Liver (tissue), 9 donors: ENCODE results near the gene SYCP2L. TPM values are rescaled to one million over a fixed set of nuclear protein-coding genes. Genes with fewer than 3 reads are reported as not detected.

Experiments used
- DNase-seq: peaks from one replicate; pipeline ENCODE4 v3.0.0-alpha.2; 2017; ENCODE audit warnings: low spot score
- H3K27ac ChIP-seq, 2 donors: one replicate each; pipeline ENCODE4 v1.7.0; 2013; ENCODE audit warnings: inconsistent platforms in 2 of 2, low read length in 2 of 2, control low read depth in 1 of 2, low read depth in 1 of 2, mild to moderate bottlenecking in 1 of 2
- H3K27me3 ChIP-seq, 4 donors: one replicate each; pipeline versions ENCODE4 v1.6.1 to v1.7.0; 2013; ENCODE audit warnings: low read length in 3 of 4, inconsistent platforms in 1 of 4, mild to moderate bottlenecking in 1 of 4, moderate library complexity in 1 of 4; ENCODE audit not compliant: control insufficient read depth in 4 of 4, insufficient read depth in 4 of 4
- H3K36me3 ChIP-seq, 4 donors: one replicate each; pipeline versions ENCODE4 v1.6.1 to v1.7.0; 2013; ENCODE audit warnings: low read length in 3 of 4, mild to moderate bottlenecking in 3 of 4, low read depth in 1 of 4, moderate library complexity in 1 of 4; ENCODE audit not compliant: control insufficient read depth in 4 of 4, insufficient read depth in 3 of 4
- H3K4me1 ChIP-seq, 4 donors: one replicate each; pipeline versions ENCODE4 v1.6.1 to v1.7.0; 2013; ENCODE audit warnings: low read length in 3 of 4, mild to moderate bottlenecking in 3 of 4, moderate library complexity in 1 of 4; ENCODE audit not compliant: control insufficient read depth in 4 of 4, insufficient read depth in 4 of 4
- H3K4me3 ChIP-seq, 3 donors: one replicate each; pipeline versions ENCODE4 v1.6.1 to v1.7.0; 2013; ENCODE audit warnings: low read length in 3 of 3, control low read depth in 1 of 3, low read depth in 1 of 3, mild to moderate bottlenecking in 1 of 3
- H3K9ac ChIP-seq, 2 donors: one replicate each; pipeline ENCODE4 v1.7.0; 2013; ENCODE audit warnings: low read length in 2 of 2, mild to moderate bottlenecking in 2 of 2, moderate library complexity in 2 of 2, control low read depth in 1 of 2, low read depth in 1 of 2
- H3K9me3 ChIP-seq, 4 donors: one replicate each; pipeline versions ENCODE4 v1.6.1 to v1.7.0; 2013; ENCODE audit warnings: low read length in 3 of 4; ENCODE audit not compliant: control insufficient read depth in 4 of 4
- EGR1 ChIP-seq, 2 donors: IDR thresholded peaks; 2 replicates each; pipeline ENCODE4 v1.6.1; 2016 to 2018; ENCODE audit warnings: antibody characterized with exemption in 2 of 2, low read depth in 2 of 2
- FOXA1 ChIP-seq: IDR thresholded peaks from 2 replicates; pipeline ENCODE4 v1.6.1; 2016; ENCODE audit warnings: antibody characterized with exemption
- FOXA2 ChIP-seq: IDR thresholded peaks from 2 replicates; pipeline ENCODE4 v1.6.1; 2016; ENCODE audit warnings: antibody characterized with exemption
- GABPA ChIP-seq, 2 donors: IDR thresholded peaks in 1 of 2; conservative IDR thresholded peaks in 1 of 2; 2 replicates each; pipeline ENCODE4 v1.6.1; 2016; ENCODE audit warnings: antibody characterized with exemption in 2 of 2, mild to moderate bottlenecking in 1 of 2, moderate library complexity in 1 of 2
- HNF4A ChIP-seq, 2 donors: conservative IDR thresholded peaks; 2 replicates each; pipeline ENCODE4 v1.6.1; 2016; ENCODE audit warnings: antibody characterized with exemption in 2 of 2, mild to moderate bottlenecking in 2 of 2
- HNF4G ChIP-seq: IDR thresholded peaks from 2 replicates; pipeline ENCODE4 v1.6.1; 2016; ENCODE audit warnings: antibody characterized with exemption
- JUND ChIP-seq, 2 donors: IDR thresholded peaks; 2 replicates each; pipeline ENCODE4 v1.6.1; 2016; ENCODE audit warnings: antibody characterized with exemption in 2 of 2
- NR2F2 ChIP-seq: IDR thresholded peaks from 2 replicates; pipeline ENCODE4 v1.6.1; 2016; ENCODE audit warnings: antibody characterized with exemption
- RAD21 ChIP-seq, 2 donors: IDR thresholded peaks; 2 replicates each; pipeline ENCODE4 v1.6.1; 2016; ENCODE audit warnings: antibody characterized with exemption in 2 of 2, mild to moderate bottlenecking in 2 of 2
- RXRA ChIP-seq, 2 donors: IDR thresholded peaks; 2 replicates each; pipeline ENCODE4 v1.6.1; 2017 to 2018; ENCODE audit warnings: antibody characterized with exemption in 2 of 2, mild to moderate bottlenecking in 1 of 2
- SP1 ChIP-seq: IDR thresholded peaks from 2 replicates; pipeline ENCODE4 v1.6.1; 2018; ENCODE audit warnings: antibody characterized with exemption, mild to moderate bottlenecking
- TAF1 ChIP-seq: conservative IDR thresholded peaks from 2 replicates; pipeline ENCODE4 v1.6.1; 2016; ENCODE audit warnings: antibody characterized with exemption, mild to moderate bottlenecking
- WGBS: extraction: QIAGEN DNeasy Blood & Tissue Kit; methylation state at CpG from one replicate; pipeline ENCODE4 v1.1.7; 2013; 5-methylcytosine and 5-hydroxymethylcytosine counted together
- polyA plus RNA-seq, 2 donors: library from polyadenylated mRNA; stranded (reverse) in 1 of 2; unstranded in 1 of 2; fragments of 200-250 nt in 1 of 2; fragments of >200 nt in 1 of 2; fragmentation: Nextera tagmentation in 1 of 2; extraction: Ambion mirVana in 1 of 2; gene quantifications; one replicate each; pipeline versions ENCODE4 v1.2.1 to v1.2.3, GENCODE V29; 2013 to 2015
- total RNA-seq, 2 donors: library from RNA; depleted of rRNA; stranded (reverse); fragments of >200 nt; gene quantifications; one replicate each; pipeline ENCODE4 v1.2.3, GENCODE V29; 2014
- TF ChIP-seq, protein P1 (sequence below): IDR thresholded peaks from 2 replicates; pipeline ENCODE4 v1.6.1; 2016; ENCODE audit warnings: antibody characterized with exemption
- TF ChIP-seq, protein P2 (sequence below): IDR thresholded peaks from 2 replicates; pipeline ENCODE4 v1.6.1; 2016; ENCODE audit warnings: antibody characterized with exemption
- TF ChIP-seq, protein P3 (sequence below): fragments of 150-350 bp; IDR thresholded peaks from 2 replicates; pipeline ENCODE4 v1.5.1; 2017; ENCODE audit warnings: improper control_type of control experiment, low read depth, low read length; ENCODE audit not compliant: missing input control
- TF ChIP-seq, protein P4 (sequence below): IDR thresholded peaks from 2 replicates; pipeline ENCODE4 v1.6.1; 2016; ENCODE audit warnings: antibody characterized with exemption, mild to moderate bottlenecking
- TF ChIP-seq, protein P5 (sequence below): IDR thresholded peaks from 2 replicates; pipeline ENCODE4 v1.6.1; 2016; ENCODE audit warnings: antibody characterized with exemption
- donor health status: healthy.
- donor health status: healthy.
- donor health status: healthy.
- donor health status: healthy.
- donor health status: healthy.

The SYCP2L gene
- total and polyA plus RNA-seq, 4 donors: 0.28 to 0.33 TPM; not detected in 2

DNA sequence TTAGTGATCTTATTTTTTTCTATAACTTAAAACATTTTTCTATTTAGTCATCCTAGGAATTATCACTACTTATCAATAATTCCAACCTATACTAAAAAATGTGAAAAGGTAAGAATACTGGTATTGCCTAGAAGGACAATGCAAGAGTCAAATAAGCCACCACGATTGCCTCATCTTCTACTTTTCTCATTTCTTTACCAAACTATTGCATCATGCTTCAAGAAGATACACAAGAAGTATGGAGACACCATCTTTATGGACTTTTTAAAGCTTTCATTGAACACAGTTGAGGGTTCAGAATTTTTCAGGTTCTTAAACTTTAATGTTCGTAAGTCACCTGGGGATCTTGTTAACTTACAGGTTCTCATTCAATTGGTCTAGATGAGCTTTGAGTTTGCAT lies 131.4 kb downstream of the SYCP2L start:
- no peak for DNase-seq
- Histone ChIP-seq H3K9ac (no peak overlapping the region), H3K4me1 (peaks cover 0 to 3% (median under 1%) of the 10 kb centered on the region in 4 donors), H3K9me3 (no peaks in the 10 kb centered on the region), H3K4me3 (no peak overlapping the region), H3K27me3 (no peaks in the 10 kb centered on the region), H3K27ac (no peak overlapping the region), H3K36me3 (no peaks in the 10 kb centered on the region)
- 76% methylated on average over 2 of the region's 2 CpGs for WGBS
- TF ChIP-seq NR2F2 (no peak), TAF1 (no peak), RAD21 (IDR thresholded peaks at IDR 0.05) (no peak)
- TF ChIP-seq, protein P1, sequence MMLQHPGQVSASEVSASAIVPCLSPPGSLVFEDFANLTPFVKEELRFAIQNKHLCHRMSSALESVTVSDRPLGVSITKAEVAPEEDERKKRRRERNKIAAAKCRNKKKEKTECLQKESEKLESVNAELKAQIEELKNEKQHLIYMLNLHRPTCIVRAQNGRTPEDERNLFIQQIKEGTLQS: peak; percentile 13
- TF ChIP-seq, protein P2, sequence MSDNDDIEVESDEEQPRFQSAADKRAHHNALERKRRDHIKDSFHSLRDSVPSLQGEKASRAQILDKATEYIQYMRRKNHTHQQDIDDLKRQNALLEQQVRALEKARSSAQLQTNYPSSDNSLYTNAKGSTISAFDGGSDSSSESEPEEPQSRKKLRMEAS: no peak

DNA sequence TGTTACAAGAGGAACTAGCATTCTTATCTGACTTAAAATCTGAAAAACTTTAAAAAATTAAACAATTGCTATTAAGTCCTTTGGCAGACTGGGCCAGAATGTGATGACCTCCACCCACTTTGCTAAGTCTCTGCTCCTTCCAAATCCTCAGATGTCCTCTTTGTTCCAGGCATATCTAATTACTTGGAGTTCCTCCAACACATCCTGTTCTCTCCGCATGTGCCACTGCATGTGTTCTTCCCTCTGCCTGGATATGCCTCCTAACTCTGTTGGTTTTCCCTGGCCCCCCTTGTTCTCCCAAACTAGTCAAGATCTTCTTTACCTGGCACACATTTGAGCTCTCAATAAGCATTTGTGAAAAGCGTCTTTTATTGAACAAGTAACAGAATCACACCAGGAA lies 134.2 kb downstream of the SYCP2L start:
- WGBS: 69% methylated on average over 2 of the region's 2 CpGs
- no peak overlapping the region for H3K4me3 ChIP-seq
- peaks cover 0 to 1% (median 0%) of the 10 kb centered on the region in 4 donors for H3K4me1 ChIP-seq
- no peaks in the 10 kb centered on the region for H3K36me3 ChIP-seq
- H3K27ac ChIP-seq: no peak overlapping the region
- H3K9ac ChIP-seq: no peak overlapping the region
- no peak for DNase-seq
- no peak for TF ChIP-seq SP1
- TF ChIP-seq, protein P3, sequence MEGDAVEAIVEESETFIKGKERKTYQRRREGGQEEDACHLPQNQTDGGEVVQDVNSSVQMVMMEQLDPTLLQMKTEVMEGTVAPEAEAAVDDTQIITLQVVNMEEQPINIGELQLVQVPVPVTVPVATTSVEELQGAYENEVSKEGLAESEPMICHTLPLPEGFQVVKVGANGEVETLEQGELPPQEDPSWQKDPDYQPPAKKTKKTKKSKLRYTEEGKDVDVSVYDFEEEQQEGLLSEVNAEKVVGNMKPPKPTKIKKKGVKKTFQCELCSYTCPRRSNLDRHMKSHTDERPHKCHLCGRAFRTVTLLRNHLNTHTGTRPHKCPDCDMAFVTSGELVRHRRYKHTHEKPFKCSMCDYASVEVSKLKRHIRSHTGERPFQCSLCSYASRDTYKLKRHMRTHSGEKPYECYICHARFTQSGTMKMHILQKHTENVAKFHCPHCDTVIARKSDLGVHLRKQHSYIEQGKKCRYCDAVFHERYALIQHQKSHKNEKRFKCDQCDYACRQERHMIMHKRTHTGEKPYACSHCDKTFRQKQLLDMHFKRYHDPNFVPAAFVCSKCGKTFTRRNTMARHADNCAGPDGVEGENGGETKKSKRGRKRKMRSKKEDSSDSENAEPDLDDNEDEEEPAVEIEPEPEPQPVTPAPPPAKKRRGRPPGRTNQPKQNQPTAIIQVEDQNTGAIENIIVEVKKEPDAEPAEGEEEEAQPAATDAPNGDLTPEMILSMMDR: no peak
- TF ChIP-seq FOXA2: no peak
- no peak for TF ChIP-seq EGR1 (IDR thresholded peaks at IDR 0.05; ENCODE audit: low read depth in 2 of 2)
- TF ChIP-seq NR2F2: no peak
- TF ChIP-seq GABPA (IDR thresholded peaks at IDR 0.05 in 1 of 2, conservative IDR thresholded peaks at IDR 0.05 in 1 of 2): no peak
- TF ChIP-seq, protein P4, sequence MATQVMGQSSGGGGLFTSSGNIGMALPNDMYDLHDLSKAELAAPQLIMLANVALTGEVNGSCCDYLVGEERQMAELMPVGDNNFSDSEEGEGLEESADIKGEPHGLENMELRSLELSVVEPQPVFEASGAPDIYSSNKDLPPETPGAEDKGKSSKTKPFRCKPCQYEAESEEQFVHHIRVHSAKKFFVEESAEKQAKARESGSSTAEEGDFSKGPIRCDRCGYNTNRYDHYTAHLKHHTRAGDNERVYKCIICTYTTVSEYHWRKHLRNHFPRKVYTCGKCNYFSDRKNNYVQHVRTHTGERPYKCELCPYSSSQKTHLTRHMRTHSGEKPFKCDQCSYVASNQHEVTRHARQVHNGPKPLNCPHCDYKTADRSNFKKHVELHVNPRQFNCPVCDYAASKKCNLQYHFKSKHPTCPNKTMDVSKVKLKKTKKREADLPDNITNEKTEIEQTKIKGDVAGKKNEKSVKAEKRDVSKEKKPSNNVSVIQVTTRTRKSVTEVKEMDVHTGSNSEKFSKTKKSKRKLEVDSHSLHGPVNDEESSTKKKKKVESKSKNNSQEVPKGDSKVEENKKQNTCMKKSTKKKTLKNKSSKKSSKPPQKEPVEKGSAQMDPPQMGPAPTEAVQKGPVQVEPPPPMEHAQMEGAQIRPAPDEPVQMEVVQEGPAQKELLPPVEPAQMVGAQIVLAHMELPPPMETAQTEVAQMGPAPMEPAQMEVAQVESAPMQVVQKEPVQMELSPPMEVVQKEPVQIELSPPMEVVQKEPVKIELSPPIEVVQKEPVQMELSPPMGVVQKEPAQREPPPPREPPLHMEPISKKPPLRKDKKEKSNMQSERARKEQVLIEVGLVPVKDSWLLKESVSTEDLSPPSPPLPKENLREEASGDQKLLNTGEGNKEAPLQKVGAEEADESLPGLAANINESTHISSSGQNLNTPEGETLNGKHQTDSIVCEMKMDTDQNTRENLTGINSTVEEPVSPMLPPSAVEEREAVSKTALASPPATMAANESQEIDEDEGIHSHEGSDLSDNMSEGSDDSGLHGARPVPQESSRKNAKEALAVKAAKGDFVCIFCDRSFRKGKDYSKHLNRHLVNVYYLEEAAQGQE: no peak
- TF ChIP-seq RAD21 (IDR thresholded peaks at IDR 0.05): no peak
- no peak for TF ChIP-seq JUND (IDR thresholded peaks at IDR 0.05)
- no peak for TF ChIP-seq HNF4A (conservative IDR thresholded peaks at IDR 0.05)
- no peak for TF ChIP-seq TAF1
- TF ChIP-seq HNF4G: no peak
- TF ChIP-seq, protein P2: no peak
- no peak for TF ChIP-seq RXRA (IDR thresholded peaks at IDR 0.05)
- no peak for TF ChIP-seq FOXA1
- TF ChIP-seq, protein P1: no peak
- TF ChIP-seq, protein P5, sequence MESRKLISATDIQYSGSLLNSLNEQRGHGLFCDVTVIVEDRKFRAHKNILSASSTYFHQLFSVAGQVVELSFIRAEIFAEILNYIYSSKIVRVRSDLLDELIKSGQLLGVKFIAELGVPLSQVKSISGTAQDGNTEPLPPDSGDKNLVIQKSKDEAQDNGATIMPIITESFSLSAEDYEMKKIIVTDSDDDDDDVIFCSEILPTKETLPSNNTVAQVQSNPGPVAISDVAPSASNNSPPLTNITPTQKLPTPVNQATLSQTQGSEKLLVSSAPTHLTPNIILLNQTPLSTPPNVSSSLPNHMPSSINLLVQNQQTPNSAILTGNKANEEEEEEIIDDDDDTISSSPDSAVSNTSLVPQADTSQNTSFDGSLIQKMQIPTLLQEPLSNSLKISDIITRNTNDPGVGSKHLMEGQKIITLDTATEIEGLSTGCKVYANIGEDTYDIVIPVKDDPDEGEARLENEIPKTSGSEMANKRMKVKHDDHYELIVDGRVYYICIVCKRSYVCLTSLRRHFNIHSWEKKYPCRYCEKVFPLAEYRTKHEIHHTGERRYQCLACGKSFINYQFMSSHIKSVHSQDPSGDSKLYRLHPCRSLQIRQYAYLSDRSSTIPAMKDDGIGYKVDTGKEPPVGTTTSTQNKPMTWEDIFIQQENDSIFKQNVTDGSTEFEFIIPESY: no peak
- H3K9me3 ChIP-seq: no peaks in the 10 kb centered on the region
- no peaks in the 10 kb centered on the region for H3K27me3 ChIP-seq
